PC-3 (cell line): ENCODE results near the gene PHF21B. TPM values are rescaled to one million over a fixed set of nuclear protein-coding genes. Genes with fewer than 3 reads are reported as not detected.

Experiments used
- ATAC-seq: fragments of 200-7000 bp; cut with Tn5 transposase; 2 replicates; pipeline ENCODE4 v1.9.1; 2020; ENCODE audit warnings: mild to moderate bottlenecking, moderate library complexity
- BruUV-seq: library from RNA; stranded (reverse); fragments of 400-500 nt; replicated peaks from 2 replicates; lab custom pipeline; 2021; lab: Mats Ljungman, UMichigan
- CTCF ChIA-PET: fragments of 300-600 bp; sonication (Branson Sonifier 250); formaldehyde crosslinking; loops from one replicate; lab custom pipeline; 2022; ENCODE audit warnings: antibody characterized with exemption; lab: Charles Lee
- POLR2A ChIA-PET: fragments of 300-600 bp; sonication (Branson Sonifier 250); formaldehyde crosslinking; loops from one replicate; lab custom pipeline; 2022; ENCODE audit warnings: antibody characterized with exemption; ENCODE audit not compliant: unreplicated experiment; lab: Charles Lee
- DNase-seq: peaks from one replicate; pipeline ENCODE4 v3.0.0-alpha.2; 2015
- H2AFZ ChIP-seq: fragments of 300-600 bp; sonication (generic); 2 replicates; pipeline ENCODE4 v1.6.0; 2016; ENCODE audit warnings: antibody characterized with exemption, low read length
- H3F3A ChIP-seq: fragments of 300-600 bp; sonication (generic); one replicate; pipeline ENCODE4 v1.6.0; 2017; ENCODE audit warnings: antibody characterized with exemption, low read length, control low read depth, mild to moderate bottlenecking; ENCODE audit not compliant: unreplicated experiment
- H3K27ac ChIP-seq: fragments of 300-600 bp; sonication (generic); 2 replicates; pipeline ENCODE4 v1.5.1; 2016; ENCODE audit warnings: mild to moderate bottlenecking, low read length
- H3K27me3 ChIP-seq: fragments of 300-600 bp; sonication (generic); 2 replicates; pipeline ENCODE4 v1.6.1; 2016; ENCODE audit warnings: low read length, mixed read lengths
- H3K36me3 ChIP-seq: fragments of 300-600 bp; sonication (generic); 2 replicates; pipeline ENCODE4 v1.6.1; 2016; ENCODE audit warnings: low read depth, mixed run types, low read length, mixed read lengths
- H3K4me1 ChIP-seq: fragments of 300-600 bp; sonication (generic); 2 replicates; pipeline ENCODE4 v1.5.1; 2016; ENCODE audit warnings: low read length; ENCODE audit not compliant: insufficient read depth
- H3K4me2 ChIP-seq: fragments of 300-600 bp; sonication (generic); 2 replicates; pipeline ENCODE4 v1.6.0; 2016; ENCODE audit warnings: low read length
- H3K4me3 ChIP-seq: fragments of 300-600 bp; sonication (generic); 2 replicates; pipeline ENCODE4 v1.5.1; 2016; ENCODE audit warnings: mild to moderate bottlenecking, low read length, mixed read lengths
- H3K79me2 ChIP-seq: fragments of 300-600 bp; sonication (generic); 2 replicates; pipeline ENCODE4 v1.6.1; 2017; ENCODE audit warnings: low read length, mixed read lengths
- H3K9ac ChIP-seq: fragments of 300-600 bp; sonication (generic); 2 replicates; pipeline ENCODE4 v1.6.0; 2016; ENCODE audit warnings: mild to moderate bottlenecking, low read length
- H3K9me2 ChIP-seq: fragments of 300-600 bp; sonication (generic); replicated peaks from 2 replicates; pipeline ENCODE4 v1.6.1; 2016; ENCODE audit warnings: mixed run types, low read length, mixed read lengths
- H3K9me3 ChIP-seq: fragments of 300-600 bp; sonication (generic); 2 replicates; pipeline ENCODE4 v1.6.1; 2016; ENCODE audit warnings: low read length, mixed read lengths
- H4K20me1 ChIP-seq: fragments of 300-600 bp; sonication (generic); 2 replicates; pipeline ENCODE4 v1.6.1; 2016; ENCODE audit warnings: low read length, mixed read lengths
- CTCF ChIP-seq: fragments of 300-600 bp; sonication (generic); conservative IDR thresholded peaks from 2 replicates; pipeline ENCODE4 v1.5.1; 2017; ENCODE audit warnings: antibody characterized with exemption, low read depth, mild to moderate bottlenecking, low read length
- EZH2 ChIP-seq: fragments of 300-600 bp; sonication (generic); IDR thresholded peaks from one replicate; pipeline ENCODE4 v1.6.1; 2017; ENCODE audit warnings: antibody characterized with exemption, mild to moderate bottlenecking, low read length; ENCODE audit not compliant: unreplicated experiment
- EZH2phosphoT487 ChIP-seq: fragments of 300-600 bp; sonication (generic); IDR thresholded peaks from 2 replicates; pipeline ENCODE4 v1.6.1; 2018; ENCODE audit warnings: mild to moderate bottlenecking, antibody characterized with exemption, low read length, borderline replicate concordance
- intact Hi-C: fragments of 100-400 bp; cut with micrococcal nuclease; formaldehyde crosslinking; loops from 2 replicates; pipeline ENCODE4 v1.9.0; 2023
- total RNA-seq: library from RNA; depleted of rRNA; stranded (reverse); fragments of >200 nt; gene quantifications from 2 replicates; pipeline ENCODE4 v1.2.3, GENCODE V29; 2014

PHF21B gene
- total RNA-seq, 1 experiment from 2014 or later: not detected

GRCh38 chr22:45042263-45042662, 32.5 kb upstream of the PHF21B start:
- no peaks in the 10 kb centered on the region for H3K4me1 ChIP-seq
- H3K9me2 ChIP-seq: no peaks in the 10 kb centered on the region
- no peak for TF ChIP-seq EZH2phosphoT487
- TF ChIP-seq EZH2: no peak
- peaks cover 49% of the 10 kb centered on the region for H3K27me3 ChIP-seq
- no peaks in the 10 kb centered on the region for H3K79me2 ChIP-seq
- ATAC-seq (no peak), DNase-seq (no peak)
- no peak overlapping the region for H3K9ac ChIP-seq
- H3K27ac ChIP-seq: no peak overlapping the region
- H3K9me3 ChIP-seq: no peaks in the 10 kb centered on the region
- ChIA-PET POLR2A (no interaction called here), CTCF (no interaction called here)
- no peak overlapping the region for H3K4me2 ChIP-seq
- H3K36me3 ChIP-seq: no peaks in the 10 kb centered on the region
- no peak overlapping the region for H3K4me3 ChIP-seq
- H3F3A ChIP-seq: no peaks in the 10 kb centered on the region
- H4K20me1 ChIP-seq: no peaks in the 10 kb centered on the region
- intact Hi-C loops: no loop called here
- BruUV-seq: no TSS peak
- H2AFZ ChIP-seq: no peak overlapping the region

- no peaks in the 10 kb centered on the region for H3K4me1 ChIP-seq
- intact Hi-C loops: no loop called here
- no peaks in the 10 kb centered on the region for H3F3A ChIP-seq
- H3K4me2 ChIP-seq: no peak overlapping the region
- ChIA-PET CTCF (no interaction called here), POLR2A (no interaction called here)
- no peak for DNase-seq
- no peak for ATAC-seq
- no peak overlapping the region for H3K9ac ChIP-seq
- peaks cover 24% of the 10 kb centered on the region for H3K27me3 ChIP-seq
- TF ChIP-seq CTCF (no peak), EZH2phosphoT487 (no peak), EZH2 (no peak)
- H3K9me2 ChIP-seq: no peaks in the 10 kb centered on the region
- H3K4me3 ChIP-seq: no peak overlapping the region
- H3K36me3 ChIP-seq: no peaks in the 10 kb centered on the region
- H4K20me1 ChIP-seq: no peaks in the 10 kb centered on the region
- BruUV-seq: no TSS peak
- no peak overlapping the region for H3K27ac ChIP-seq
- no peak overlapping the region for H2AFZ ChIP-seq
- H3K9me3 ChIP-seq: no peaks in the 10 kb centered on the region
- no peaks in the 10 kb centered on the region for H3K79me2 ChIP-seq
Observed at GRCh38 chr22:45039133-45039532, 29.3 kb upstream of the PHF21B start.

- no peak overlapping the region for H3K4me3 ChIP-seq
- TF ChIP-seq EZH2phosphoT487 (no peak), CTCF (no peak), EZH2 (no peak)
- H3K4me2 ChIP-seq: no peak overlapping the region
- H3K27me3 ChIP-seq: peaks cover 5% of the 10 kb centered on the region; the same call in 1 of the 2 replicates
- no peaks in the 10 kb centered on the region for H3K79me2 ChIP-seq
- H3K4me1 ChIP-seq: no peaks in the 10 kb centered on the region
- intact Hi-C loops: no loop called here
- no peaks in the 10 kb centered on the region for H3F3A ChIP-seq
- BruUV-seq: no TSS peak
- ATAC-seq: no peak
- H2AFZ ChIP-seq: no peak overlapping the region
- H3K36me3 ChIP-seq: no peaks in the 10 kb centered on the region
- DNase-seq: no peak
- ChIA-PET CTCF (no interaction called here), POLR2A (no interaction called here)
- H4K20me1 ChIP-seq: no peaks in the 10 kb centered on the region
- no peak overlapping the region for H3K27ac ChIP-seq
- no peaks in the 10 kb centered on the region for H3K9me3 ChIP-seq
- no peak overlapping the region for H3K9ac ChIP-seq
- H3K9me2 ChIP-seq: no peaks in the 10 kb centered on the region
Observed at GRCh38 chr22:45036154-45036553, 26.3 kb upstream of the PHF21B start.
